Germinal center (tissue), 1 donor: Measurements from ENCODE around the gene CTAG1A.
"Not testable (repeated sequence)": the region's sequence is repeated elsewhere in the genome, so short reads cannot be mapped to it uniquely, and the experiment has no call there.

Experiments used
- DNase-seq: peaks from one replicate; pipeline ENCODE4 v3.0.0; 2012; ENCODE audit warnings: mixed read lengths, low spot score

CTAG1A gene

GRCh38 chrX:154584585-154585183 lies at the start of gene CTAG1A:
TSS of gene CTAG1A (plus strand) at chrX:154585133. CDS start at chrX:154585207, 74 bp downstream.
- not testable (repeated sequence) for DNase-seq

GRCh38 chrX:154535892-154536291 lies 49.0 kb upstream of the CTAG1A start:
- DNase-seq: no peak

GRCh38 chrX:154539077-154539476 lies 45.9 kb upstream of the CTAG1A start:
- no peak for DNase-seq

- not testable (repeated sequence) for DNase-seq
Measured at GRCh38 chrX:154540365-154540764, 44.6 kb upstream of the CTAG1A start.

- DNase-seq: no peak
Measured at GRCh38 chrX:154540897-154541535, 43.9 kb upstream of the CTAG1A start.

- DNase-seq: no peak
Measured at GRCh38 chrX:154541589-154541895, 43.4 kb upstream of the CTAG1A start.

- no peak for DNase-seq
Measured at GRCh38 chrX:154541896-154542722, 42.8 kb upstream of the CTAG1A start.

GRCh38 chrX:154542723-154543424 lies 42.1 kb upstream of the CTAG1A start:
- no peak for DNase-seq

GRCh38 chrX:154545673-154546274 lies 39.2 kb upstream of the CTAG1A start:
- DNase-seq: no peak

- DNase-seq: peak; percentile 92
Measured at GRCh38 chrX:154546354-154547244, 38.3 kb upstream of the CTAG1A start, which contains the start of gene G6PD. TSS of gene G6PD (minus strand) at chrX:154546846. CDS start at chrX:154546155, 691 bp downstream.

GRCh38 chrX:154547245-154548027 lies 37.5 kb upstream of the CTAG1A start, which contains the start of gene IKBKG:
TSS of gene IKBKG (plus strand) at chrX:154547620. CDS start at chrX:154552003, 4,383 bp downstream.
- DNase-seq: peak; percentile 90

GRCh38 chrX:154548028-154548316 lies 37.0 kb upstream of the CTAG1A start:
- DNase-seq: no peak

- no peak for DNase-seq
Measured at GRCh38 chrX:154549766-154550165, 35.2 kb upstream of the CTAG1A start.

- DNase-seq: not testable (repeated sequence)
Measured at GRCh38 chrX:154552112-154552806, 32.7 kb upstream of the CTAG1A start.

GRCh38 chrX:154558060-154558690 lies 26.8 kb upstream of the CTAG1A start:
- DNase-seq: not testable (repeated sequence)

GRCh38 chrX:154558896-154559295 lies 26.0 kb upstream of the CTAG1A start:
- DNase-seq: not testable (repeated sequence)

GRCh38 chrX:154560326-154560725 lies 24.6 kb upstream of the CTAG1A start:
- DNase-seq: not testable (repeated sequence)

GRCh38 chrX:154562295-154562694 lies 22.6 kb upstream of the CTAG1A start:
- not testable (repeated sequence) for DNase-seq

- not testable (repeated sequence) for DNase-seq
Measured at GRCh38 chrX:154570361-154570760, 14.6 kb upstream of the CTAG1A start.
